Neuron (in vitro differentiated cells): ENCODE measurements around the gene SFXN1.

ENCODE experiments used
- H2AFZ ChIP-seq: one replicate; pipeline ENCODE4 v1.6.1; 2013; ENCODE audit warnings: low read depth, mild to moderate bottlenecking, inconsistent platforms, low read length, moderate library complexity
- H3K27me3 ChIP-seq: one replicate; pipeline ENCODE4 v1.6.1; 2013; ENCODE audit warnings: low read length; ENCODE audit not compliant: insufficient read depth
- H3K36me3 ChIP-seq: one replicate; pipeline ENCODE4 v1.6.1; 2013; ENCODE audit warnings: low read length; ENCODE audit not compliant: insufficient read depth
- H3K4me1 ChIP-seq: one replicate; pipeline ENCODE4 v1.6.1; 2013; ENCODE audit warnings: low read length; ENCODE audit not compliant: insufficient read depth
- H3K4me3 ChIP-seq: 2 replicates; pipeline ENCODE4 v1.5.1; 2013; ENCODE audit warnings: mild to moderate bottlenecking, low read length, moderate library complexity
- H3K9me3 ChIP-seq: one replicate; pipeline ENCODE4 v1.6.1; 2013; ENCODE audit warnings: low read length

Gene SFXN1

DNA sequence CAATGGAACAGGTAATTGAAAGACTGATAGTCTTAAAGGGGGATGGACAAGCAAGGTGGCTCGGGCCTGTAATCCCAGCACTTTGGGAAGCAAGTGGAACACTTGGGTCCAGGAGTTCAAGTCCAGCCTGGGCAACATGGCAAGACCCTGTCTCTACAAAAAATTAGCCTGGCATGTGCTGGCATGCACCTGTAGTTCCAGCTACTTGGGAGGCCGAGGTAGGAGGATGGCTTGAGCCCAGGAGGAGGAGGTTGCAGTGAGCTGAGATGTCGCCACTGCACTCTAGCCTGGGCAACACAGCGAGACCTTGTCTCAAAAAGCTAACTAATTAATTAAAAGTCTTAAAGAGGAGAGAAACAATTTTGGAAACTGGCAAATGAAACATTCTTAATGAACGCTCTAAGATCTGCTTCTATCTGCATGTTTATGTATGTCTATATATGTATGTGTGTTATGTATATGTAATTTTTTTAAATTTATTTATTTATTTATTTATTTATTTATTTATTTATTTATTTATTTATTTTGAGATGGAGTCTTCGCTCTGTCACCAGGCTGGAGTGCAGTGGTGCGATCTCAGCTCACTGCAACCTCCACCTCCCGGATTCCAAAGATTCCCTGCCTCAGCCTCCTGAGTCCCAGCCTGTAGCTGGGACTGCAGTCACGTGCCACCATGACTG is 80.6 kb downstream of the SFXN1 start:
- Histone ChIP-seq H3K9me3 (no peaks in the 10 kb centered on the region), H3K4me1 (no peaks in the 10 kb centered on the region), H3K4me3 (no peak overlapping the region), H3K27me3 (peaks cover 2% of the 10 kb centered on the region), H2AFZ (no peak overlapping the region), H3K36me3 (no peaks in the 10 kb centered on the region)

DNA sequence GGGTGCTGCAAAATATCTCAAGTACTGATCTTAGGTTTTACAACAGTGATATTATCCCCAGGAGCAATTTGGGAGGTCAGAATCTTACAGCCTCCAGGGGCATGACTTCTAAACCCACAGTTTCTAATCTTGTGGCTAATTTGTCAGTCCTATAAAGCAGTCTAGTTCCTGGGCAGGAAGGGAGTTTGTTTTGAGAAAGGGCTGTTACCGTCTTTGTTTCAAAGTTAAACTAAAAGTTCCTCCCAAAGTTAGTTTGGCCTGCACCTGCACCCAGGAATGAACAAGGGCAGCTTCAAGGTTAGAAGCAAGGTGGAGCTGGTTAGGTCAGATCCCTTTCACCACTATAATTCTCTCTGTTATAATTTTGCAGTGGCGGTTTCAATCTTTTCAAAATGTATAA is 81.7 kb downstream of the SFXN1 start:
- no peak overlapping the region for H3K4me3 ChIP-seq
- no peak overlapping the region for H2AFZ ChIP-seq
- no peaks in the 10 kb centered on the region for H3K36me3 ChIP-seq
- peaks cover 2% of the 10 kb centered on the region for H3K27me3 ChIP-seq
- H3K4me1 ChIP-seq = no peaks in the 10 kb centered on the region
- no peaks in the 10 kb centered on the region for H3K9me3 ChIP-seq

DNA sequence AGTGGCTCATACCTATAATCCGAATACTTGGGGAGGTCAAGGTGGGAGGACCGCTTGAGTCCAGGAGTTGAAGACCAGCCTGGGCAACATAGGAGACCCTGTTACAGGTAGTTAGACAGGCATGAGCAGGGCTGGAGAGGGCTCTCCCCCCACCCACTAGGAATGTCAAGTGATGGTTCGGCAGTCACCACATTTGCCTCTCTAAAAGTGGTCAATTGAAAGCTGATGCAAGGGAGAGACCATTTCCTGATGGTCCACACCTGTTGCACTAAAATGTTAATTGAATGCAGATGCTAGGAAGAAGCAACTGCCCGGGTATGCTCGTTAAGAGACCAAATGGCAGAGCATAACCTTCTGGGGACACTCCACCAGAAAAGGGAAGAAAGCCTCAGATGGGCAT is 82.7 kb downstream of the SFXN1 start:
- no peak overlapping the region for H3K4me3 ChIP-seq

DNA sequence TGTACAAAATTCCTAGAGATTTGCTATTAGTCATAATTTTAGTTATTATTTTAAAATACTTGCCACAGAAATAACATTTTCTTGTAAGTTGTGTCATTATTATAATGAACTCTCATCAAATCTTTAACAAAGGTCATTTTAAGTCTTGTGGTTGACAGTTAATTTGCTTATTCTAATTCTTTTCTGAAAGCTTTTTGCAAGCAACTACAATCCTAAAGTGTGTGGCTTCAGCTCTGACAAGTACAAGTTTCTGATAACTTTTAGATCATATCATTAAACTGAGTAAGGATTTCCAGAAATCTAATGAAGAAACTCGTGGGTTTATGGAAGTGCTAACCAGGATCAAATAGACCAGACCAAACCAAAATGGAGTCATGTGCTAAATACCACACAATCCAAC is 86.4 kb downstream of the SFXN1 start:
- Histone ChIP-seq H3K4me3 (no peak overlapping the region), H2AFZ (no peak overlapping the region), H3K36me3 (no peaks in the 10 kb centered on the region), H3K27me3 (peaks cover 2% of the 10 kb centered on the region), H3K4me1 (no peaks in the 10 kb centered on the region), H3K9me3 (no peaks in the 10 kb centered on the region)

More for the DNA sequence above, 82.7 kb downstream of the SFXN1 start:
- Histone ChIP-seq H3K36me3 (no peaks in the 10 kb centered on the region), H3K4me1 (no peaks in the 10 kb centered on the region), H3K9me3 (no peaks in the 10 kb centered on the region), H2AFZ (no peak overlapping the region), H3K27me3 (peaks cover 2% of the 10 kb centered on the region)

DNA sequence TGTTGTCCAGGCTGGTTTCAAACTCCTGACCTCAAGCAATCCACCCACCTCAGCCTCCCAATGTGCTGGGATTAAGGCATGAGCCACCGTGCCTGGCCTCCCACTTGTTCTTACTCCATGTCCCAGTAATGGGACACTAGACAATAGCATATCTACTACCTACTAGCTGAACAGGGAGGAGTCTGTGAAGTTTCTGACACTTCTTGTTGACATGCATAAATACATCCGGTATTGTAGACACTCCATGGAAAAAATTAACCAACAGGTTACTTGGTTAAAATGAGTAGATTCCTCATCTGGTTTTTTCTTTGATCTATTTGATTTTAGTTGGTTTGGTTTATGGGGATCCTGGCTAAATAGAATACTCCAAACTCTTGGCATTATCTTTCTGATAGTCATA is 88.3 kb downstream of the SFXN1 start:
- Histone ChIP-seq H3K4me3 (no peak overlapping the region), H3K9me3 (no peaks in the 10 kb centered on the region), H3K36me3 (no peaks in the 10 kb centered on the region), H3K4me1 (no peaks in the 10 kb centered on the region), H2AFZ (no peak overlapping the region), H3K27me3 (peaks cover 2% of the 10 kb centered on the region)

DNA sequence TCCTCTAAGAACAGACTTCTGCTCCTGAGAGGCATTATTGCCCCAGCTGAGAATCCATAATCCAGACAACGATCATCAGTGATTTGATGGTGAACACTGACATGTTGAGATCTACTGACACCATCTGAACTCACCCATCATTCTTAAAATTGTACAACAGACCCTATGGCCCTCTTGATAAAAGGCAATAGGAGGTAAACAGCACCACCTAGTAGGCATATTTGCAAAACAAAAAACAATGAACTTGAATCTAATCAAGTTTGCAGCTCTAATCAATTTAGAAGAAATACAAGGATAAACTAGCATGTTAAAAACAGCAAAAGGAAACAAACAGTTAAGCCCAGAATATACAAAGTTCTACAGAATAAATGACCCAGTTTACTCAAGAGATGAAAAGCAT is 89.6 kb downstream of the SFXN1 start:
- Histone ChIP-seq H3K36me3 (no peaks in the 10 kb centered on the region), H3K27me3 (peaks cover 2% of the 10 kb centered on the region), H3K9me3 (no peaks in the 10 kb centered on the region), H2AFZ (no peak overlapping the region), H3K4me3 (no peak overlapping the region), H3K4me1 (no peaks in the 10 kb centered on the region)

DNA sequence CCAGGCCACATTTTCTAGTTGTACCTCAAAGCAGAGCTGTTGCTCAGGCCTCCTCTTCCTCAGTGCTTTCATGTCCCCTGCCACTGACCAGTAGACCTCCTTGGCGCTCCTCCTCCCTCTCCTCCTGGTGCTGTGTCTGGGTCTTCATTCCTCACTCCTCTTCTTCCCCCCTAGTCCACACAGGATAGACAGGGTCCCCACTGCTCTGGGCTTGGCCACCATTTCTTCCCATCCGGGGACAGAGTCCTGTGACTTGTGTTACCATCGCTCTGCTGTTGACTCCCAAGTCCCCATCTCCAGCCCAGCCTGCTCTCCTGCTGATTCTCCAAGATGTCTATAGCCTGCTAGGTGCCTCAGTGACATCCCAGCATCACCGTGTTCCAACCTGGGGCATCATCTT is 91.3 kb downstream of the SFXN1 start:
- Histone ChIP-seq H3K36me3 (no peaks in the 10 kb centered on the region), H3K9me3 (no peaks in the 10 kb centered on the region), H2AFZ (no peak overlapping the region), H3K27me3 (no peaks in the 10 kb centered on the region), H3K4me1 (peaks cover 8% of the 10 kb centered on the region), H3K4me3 (no peak overlapping the region)

DNA sequence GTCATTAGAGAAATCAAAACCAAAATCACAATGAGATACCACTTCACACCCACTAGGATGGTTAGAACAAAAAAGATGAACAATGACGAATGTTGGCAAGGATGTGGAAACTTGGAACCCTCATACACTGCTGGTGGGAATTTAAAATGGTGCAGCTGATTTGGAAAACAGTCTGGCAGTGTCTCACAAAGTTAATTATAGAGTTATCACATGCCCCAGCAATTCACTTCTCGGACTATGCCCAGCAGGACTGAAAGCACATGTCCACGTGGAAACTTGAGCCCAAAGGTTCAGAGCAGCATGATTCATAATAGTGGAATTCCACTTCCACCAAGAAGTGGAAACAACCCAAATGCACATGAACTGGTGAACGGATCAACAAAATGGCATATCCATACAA is 94.5 kb downstream of the SFXN1 start:
- no peak overlapping the region for H2AFZ ChIP-seq
- H3K4me3 ChIP-seq = no peak overlapping the region
- H3K4me1 ChIP-seq = peaks cover 8% of the 10 kb centered on the region
- no peaks in the 10 kb centered on the region for H3K36me3 ChIP-seq
- no peaks in the 10 kb centered on the region for H3K27me3 ChIP-seq
- H3K9me3 ChIP-seq = no peaks in the 10 kb centered on the region

DNA sequence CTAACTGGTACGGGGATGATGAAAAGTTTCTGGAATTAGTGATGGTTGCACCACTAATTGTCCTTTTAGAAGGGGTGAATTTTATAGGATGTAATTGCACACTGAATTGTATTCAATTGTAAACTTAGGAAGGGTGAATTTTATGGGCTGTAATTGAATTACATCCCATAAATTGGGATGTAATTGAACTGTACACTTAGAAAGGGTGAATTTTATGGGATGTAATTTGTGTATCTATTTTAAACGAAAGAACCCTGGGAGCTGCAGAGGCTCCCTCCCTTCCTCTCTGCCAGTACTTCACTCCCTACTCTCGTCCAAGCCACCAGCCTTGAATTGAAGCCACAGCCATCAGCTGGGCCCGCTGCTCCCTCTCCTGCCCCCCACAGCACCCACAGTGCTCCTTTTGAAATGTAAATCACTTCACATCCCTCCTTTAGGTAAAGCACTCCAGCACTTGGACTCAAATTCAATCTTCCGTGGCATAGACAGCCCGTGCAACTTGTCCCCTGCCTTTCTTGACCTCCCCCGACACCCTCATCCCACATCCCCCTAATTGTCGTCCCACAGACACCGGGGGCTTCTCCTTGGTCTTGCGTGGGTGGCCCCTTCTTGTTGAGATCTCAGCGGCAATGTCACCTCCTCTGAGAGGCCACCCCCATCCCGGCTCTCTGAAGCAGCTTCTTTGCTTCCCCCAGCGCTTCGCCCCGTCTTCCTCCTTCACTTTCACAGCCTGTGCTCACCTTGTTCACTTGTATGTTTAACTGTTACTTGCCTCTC is 95.3 kb downstream of the SFXN1 start:
- Histone ChIP-seq H3K36me3 (no peaks in the 10 kb centered on the region), H3K27me3 (no peaks in the 10 kb centered on the region), H3K4me1 (peaks cover 8% of the 10 kb centered on the region), H3K4me3 (no peak overlapping the region), H3K9me3 (no peaks in the 10 kb centered on the region), H2AFZ (no peak overlapping the region)

DNA sequence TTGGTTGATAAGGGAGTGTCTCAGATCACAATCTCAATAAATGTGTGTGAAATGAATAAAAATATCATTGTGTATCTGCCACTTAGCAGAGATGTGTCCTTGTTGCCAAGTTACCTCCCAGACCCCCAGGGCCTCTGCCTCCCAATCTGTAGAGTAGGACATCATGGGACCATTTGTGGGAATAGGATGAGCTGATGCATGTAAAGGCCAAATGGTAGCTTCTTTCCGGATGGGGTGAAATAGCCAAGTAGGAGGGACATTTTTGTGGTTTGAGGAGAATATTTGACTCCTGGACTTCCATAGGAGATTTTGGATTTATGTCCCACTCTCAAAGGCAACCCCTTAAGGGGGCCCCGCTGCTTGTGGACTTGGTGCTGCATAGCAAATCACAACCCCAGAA is 96.9 kb downstream of the SFXN1 start:
- H2AFZ ChIP-seq = no peak overlapping the region
- no peaks in the 10 kb centered on the region for H3K27me3 ChIP-seq
- H3K4me3 ChIP-seq = no peak overlapping the region
- no peaks in the 10 kb centered on the region for H3K9me3 ChIP-seq
- peaks cover 8% of the 10 kb centered on the region for H3K4me1 ChIP-seq
- H3K36me3 ChIP-seq = no peaks in the 10 kb centered on the region

DNA sequence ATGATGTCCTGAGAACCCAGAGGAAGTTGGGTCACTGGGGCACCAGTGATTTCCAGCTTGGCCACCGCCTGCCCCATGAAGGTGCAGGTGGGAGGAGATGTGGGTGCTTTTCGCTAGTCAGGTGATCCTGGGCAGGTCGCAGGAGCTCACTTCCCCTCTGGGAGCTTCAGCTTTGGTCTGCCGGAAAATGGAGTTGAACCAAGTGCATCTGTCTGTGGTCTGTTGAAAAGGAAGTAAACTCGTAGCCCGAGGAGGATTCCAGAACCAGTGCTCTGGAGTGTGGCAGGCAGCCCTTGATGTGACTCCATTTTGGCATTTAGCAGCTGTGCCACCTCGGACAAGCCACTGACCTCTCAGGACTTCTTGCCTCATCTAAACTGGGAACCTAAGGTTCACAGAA is 97.7 kb downstream of the SFXN1 start:
- Histone ChIP-seq H3K4me3 (no peak overlapping the region), H3K4me1 (peaks cover 8% of the 10 kb centered on the region), H3K9me3 (no peaks in the 10 kb centered on the region), H2AFZ (no peak overlapping the region), H3K27me3 (no peaks in the 10 kb centered on the region), H3K36me3 (no peaks in the 10 kb centered on the region)

DNA sequence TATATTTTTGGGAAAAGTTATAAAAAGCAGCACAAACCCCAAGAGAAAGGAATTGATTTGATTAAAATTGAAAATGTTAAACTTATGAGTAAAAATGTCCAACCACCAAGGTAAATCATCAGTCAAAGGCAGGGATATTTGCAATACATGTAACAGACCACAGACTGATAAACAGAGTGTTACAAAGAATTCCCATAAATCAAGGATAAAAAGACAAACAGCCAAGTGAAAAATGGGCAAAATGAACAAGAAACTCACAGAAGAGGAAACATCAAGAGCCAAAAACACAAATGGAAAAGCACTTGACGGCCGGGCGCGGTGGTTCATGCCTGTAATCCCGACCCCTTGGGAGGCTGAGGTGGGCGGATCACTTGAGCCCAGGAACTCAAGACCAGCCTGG is 98.2 kb downstream of the SFXN1 start:
- no peaks in the 10 kb centered on the region for H3K27me3 ChIP-seq
- no peak overlapping the region for H2AFZ ChIP-seq
- no peak overlapping the region for H3K4me3 ChIP-seq
- no peaks in the 10 kb centered on the region for H3K36me3 ChIP-seq
- H3K4me1 ChIP-seq = peaks cover 8% of the 10 kb centered on the region
- H3K9me3 ChIP-seq = no peaks in the 10 kb centered on the region
